ENCODE data around the gene PPP5C. TPM values are rescaled to one million over a fixed set of nuclear protein-coding genes. Genes with fewer than 3 reads are reported as not detected.

Gene PPP5C
- total and polyA plus RNA-seq, 2 of the 8 experiments (the other 6 are each of a cell fraction or from before 2014, with no cell fraction given), result 112 to 156 TPM

GRCh38 chr19:46317339-46317738 is 29.5 kb upstream of the PPP5C start:
- FAIRE-seq, result no peak
- H2AFZ ChIP-seq (ENCODE audit: low read length), result no peak overlapping the region
- no peak overlapping the region for H3K14ac ChIP-seq (ENCODE audit: insufficient read length)

More at GRCh38 chr19:46317339-46317738, 29.5 kb upstream of the PPP5C start:
- Histone ChIP-seq H4K5ac (ENCODE audit: insufficient read length, low read depth, low read length) (no peak overlapping the region), H3K23ac (ENCODE audit: insufficient read length) (no peak overlapping the region), H3K27me3 (replicated peaks in 1 of 4; ENCODE audit: control insufficient read depth in 3 of 4, extremely low read depth in 1 of 4, insufficient read depth in 3 of 4, low read length in 3 of 4) (no peaks in the 10 kb centered on the region), H3K79me2 (ENCODE audit: control insufficient read depth in 1 of 2, insufficient read depth in 2 of 2, low read length in 2 of 2) (no peaks in the 10 kb centered on the region), H4K91ac (replicated peaks; ENCODE audit: insufficient read length, low read length) (no peak overlapping the region), H3K9me3 (ENCODE audit: insufficient read depth in 2 of 2, low read depth in 1 of 2, low read length in 1 of 2) (no peaks in the 10 kb centered on the region), H2BK15ac (ENCODE audit: low read length) (no peak overlapping the region), H3K4me2 (ENCODE audit: insufficient read depth in 1 of 2, low read depth in 2 of 2, low read length in 2 of 2) (no peak overlapping the region), H3K36me3 (ENCODE audit: control insufficient read depth in 2 of 4, insufficient read depth in 4 of 4, low read length in 3 of 4) (peaks cover 5 to 32% (median 13%) of the 10 kb centered on the region in 4 experiments; a peak in 6 of 8 replicates), H3K4me1 (replicated peaks in 1 of 4; ENCODE audit: control insufficient read depth in 3 of 4, insufficient read depth in 4 of 4, low read length in 3 of 4) (no peaks in the 10 kb centered on the region), H3K79me1 (ENCODE audit: low read depth, low read length) (no peaks in the 10 kb centered on the region), H3K4ac (replicated peaks; ENCODE audit: insufficient read length, low read depth, low read length) (no peak overlapping the region), H3K4me3 (ENCODE audit: extremely low read depth in 1 of 4, insufficient read depth in 2 of 4, low read depth in 3 of 4, low read length in 4 of 4) (no peak overlapping the region), H2AK5ac (ENCODE audit: low read depth, low read length) (no peak overlapping the region), H4K20me1 (replicated peaks in 1 of 2; ENCODE audit: control insufficient read depth in 1 of 2, insufficient read depth in 2 of 2, low read length in 2 of 2) (peaks cover 0 to 5% of the 10 kb centered on the region in 2 experiments), H2BK12ac (ENCODE audit: low read depth, low read length) (no peak overlapping the region), H3K18ac (ENCODE audit: extremely low read depth, low read length) (no peak overlapping the region), H3K23me2 (ENCODE audit: low read depth, low read length) (no peaks in the 10 kb centered on the region), H2BK120ac (replicated peaks; ENCODE audit: low read depth, low read length) (no peak overlapping the region), H3K27ac (ENCODE audit: low read depth, low read length) (no peak overlapping the region), H2BK5ac (ENCODE audit: low read depth, low read length) (no peak overlapping the region), H4K8ac (ENCODE audit: extremely low read depth, insufficient read depth, low read length) (no peak overlapping the region), H3K56ac (replicated peaks; ENCODE audit: insufficient read length, low read depth, low read length) (no peak overlapping the region), H3K9ac (replicated peaks in 1 of 4; ENCODE audit: extremely low read depth in 1 of 4, low read depth in 3 of 4, low read length in 3 of 4) (no peak overlapping the region), H2BK20ac (ENCODE audit: low read length) (no peak overlapping the region)
- TF ChIP-seq E2F6 (IDR thresholded peaks at IDR 0.05), result no peak
- ChIA-PET POLR2A (ENCODE audit: partially characterized antibody) (interaction anchor here (1.6 to 2.9 kb wide), 3 partner anchors 8 to 11 kb away, joined by 5 to 7 read pairs (median 6); no protein-coding TSS in a partner anchor), CTCF (ENCODE audit: partially characterized antibody) (interaction anchor here (0.7 to 1.6 kb wide), 2 partner anchors 8 to 14 kb away, joined by 3 to 4 read pairs; no protein-coding TSS in a partner anchor)
- 81% methylated on average over 2 of the region's 2 CpGs; no CpG with 5 or more reads in 1 of the 2 experiments for WGBS, 2 experiments (ENCODE audit: extremely low coverage in 1 of 2, insufficient coverage in 1 of 2, insufficient read length in 1 of 2, insufficient replicate concordance in 2 of 2, low coverage in 1 of 2, low lambda C conversion rate in 2 of 2, missing lambda C conversion rate in 1 of 2)
- no peak for DNase-seq (ENCODE audit: low read depth in 1 of 2, low spot score in 2 of 2)

Measured in H1 (cell line).